ENCODE data around the gene CFAP92. TPM values are rescaled to one million over a fixed set of nuclear protein-coding genes. Genes with fewer than 3 reads are reported as not detected.
"Not testable (repeated sequence)": the region's sequence is repeated elsewhere in the genome, so short reads cannot be mapped to it uniquely, and the experiment has no call there.

Gene CFAP92
- total RNA-seq, 1 donor from 2014 or later: 0.52 TPM

DNA sequence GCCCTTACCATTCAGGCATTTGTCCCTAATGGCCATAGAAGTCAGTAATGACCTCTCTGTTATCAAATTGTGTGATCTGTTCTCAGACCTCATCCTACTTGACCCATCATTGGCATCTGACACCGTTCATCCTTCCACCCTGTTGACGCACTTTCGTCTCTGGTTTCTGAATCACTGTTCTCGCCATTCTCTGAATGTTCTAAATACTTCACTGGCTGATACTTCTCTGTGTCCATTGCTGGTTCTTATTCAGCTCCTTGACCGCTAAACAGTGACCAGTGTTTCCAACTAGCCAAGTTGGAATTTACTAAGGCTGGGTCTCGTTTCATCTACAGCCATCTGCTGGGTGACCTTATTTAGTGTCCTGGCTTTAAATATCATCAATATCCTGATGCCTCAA lies 112.3 kb downstream of the CFAP92 start:
- Mint-ChIP-seq H3K4me1 (ENCODE audit: low read depth, unreplicated experiment) (peaks cover 17% of the 10 kb centered on the region), H3K27ac (ENCODE audit: unreplicated experiment) (no peak overlapping the region), H3K27me3 (ENCODE audit: low read depth, unreplicated experiment) (no peaks in the 10 kb centered on the region), H3K9me3 (ENCODE audit: unreplicated experiment) (no peaks in the 10 kb centered on the region), H3K4me3 (ENCODE audit: unreplicated experiment) (peak overlapping the region; percentile 30), H3K36me3 (ENCODE audit: low read depth, unreplicated experiment) (peaks cover 4% of the 10 kb centered on the region)
- no peak overlapping the region for H3K4me3 ChIP-seq (ENCODE audit: insufficient read depth, low read depth, low read length)
- H3K79me2 ChIP-seq (ENCODE audit: insufficient read depth, low read length): peaks cover 73% of the 10 kb centered on the region
- no peak for TF ChIP-seq EZH2 (IDR thresholded peaks at IDR 0.05; ENCODE audit: insufficient read depth, low read length)
- TF ChIP-seq, protein P1, sequence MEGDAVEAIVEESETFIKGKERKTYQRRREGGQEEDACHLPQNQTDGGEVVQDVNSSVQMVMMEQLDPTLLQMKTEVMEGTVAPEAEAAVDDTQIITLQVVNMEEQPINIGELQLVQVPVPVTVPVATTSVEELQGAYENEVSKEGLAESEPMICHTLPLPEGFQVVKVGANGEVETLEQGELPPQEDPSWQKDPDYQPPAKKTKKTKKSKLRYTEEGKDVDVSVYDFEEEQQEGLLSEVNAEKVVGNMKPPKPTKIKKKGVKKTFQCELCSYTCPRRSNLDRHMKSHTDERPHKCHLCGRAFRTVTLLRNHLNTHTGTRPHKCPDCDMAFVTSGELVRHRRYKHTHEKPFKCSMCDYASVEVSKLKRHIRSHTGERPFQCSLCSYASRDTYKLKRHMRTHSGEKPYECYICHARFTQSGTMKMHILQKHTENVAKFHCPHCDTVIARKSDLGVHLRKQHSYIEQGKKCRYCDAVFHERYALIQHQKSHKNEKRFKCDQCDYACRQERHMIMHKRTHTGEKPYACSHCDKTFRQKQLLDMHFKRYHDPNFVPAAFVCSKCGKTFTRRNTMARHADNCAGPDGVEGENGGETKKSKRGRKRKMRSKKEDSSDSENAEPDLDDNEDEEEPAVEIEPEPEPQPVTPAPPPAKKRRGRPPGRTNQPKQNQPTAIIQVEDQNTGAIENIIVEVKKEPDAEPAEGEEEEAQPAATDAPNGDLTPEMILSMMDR (IDR thresholded peaks at IDR 0.05; ENCODE audit: insufficient read depth, low read depth, low read length): no peak
- no peaks in the 10 kb centered on the region for H3K9me3 ChIP-seq (ENCODE audit: insufficient read depth, low read depth, low read length)
- DNase-seq (ENCODE audit: low read depth) (no peak), FAIRE-seq (no peak)
- no peak overlapping the region for H2AFZ ChIP-seq (ENCODE audit: low read depth, low read length)
- H3K4me1 ChIP-seq (ENCODE audit: insufficient read depth, low read length): peaks cover 16% of the 10 kb centered on the region
- no peaks in the 10 kb centered on the region for H3K27me3 ChIP-seq (ENCODE audit: insufficient read depth, low read length)
- H3K4me2 ChIP-seq (ENCODE audit: low read length): peak overlapping the region; percentile 90
- H3K27ac ChIP-seq (ENCODE audit: low read depth, low read length): no peak overlapping the region
- no peak overlapping the region for H3K9ac ChIP-seq (ENCODE audit: low read length)
- peaks cover 24% of the 10 kb centered on the region for H4K20me1 ChIP-seq (ENCODE audit: insufficient read depth, low read length)
- H3K36me3 ChIP-seq (ENCODE audit: insufficient read depth, low read length): peaks cover 8% of the 10 kb centered on the region

DNA sequence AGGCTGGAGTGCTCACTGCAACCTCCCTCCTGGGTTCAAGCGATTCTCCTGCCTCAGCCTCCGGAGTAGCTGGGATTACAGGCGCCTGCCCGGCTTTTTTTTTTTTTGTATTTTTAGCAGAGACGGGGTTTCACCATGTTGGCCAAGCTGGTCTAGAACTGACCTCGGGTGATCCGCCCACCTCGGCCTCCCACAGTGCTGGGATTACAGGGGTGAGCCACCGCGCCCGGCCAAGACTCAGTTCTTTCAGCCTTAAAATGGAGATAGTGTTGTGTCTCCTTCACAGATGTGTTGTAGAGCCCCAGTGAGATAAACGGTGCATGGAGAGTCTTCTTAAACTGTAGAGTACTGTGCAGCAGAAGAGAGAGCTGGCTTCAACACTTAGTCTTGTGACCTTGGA lies 113.4 kb downstream of the CFAP92 start:
- not testable (repeated sequence) for H3K27me3 ChIP-seq (ENCODE audit: insufficient read depth, low read length); DNase-seq (ENCODE audit: low read depth); H3K9me3 Mint-ChIP-seq (ENCODE audit: unreplicated experiment); H3K9me3 ChIP-seq (ENCODE audit: insufficient read depth, low read depth, low read length); H3K36me3 ChIP-seq (ENCODE audit: insufficient read depth, low read length); H3K27me3 Mint-ChIP-seq (ENCODE audit: low read depth, unreplicated experiment); H3K36me3 Mint-ChIP-seq (ENCODE audit: low read depth, unreplicated experiment); H2AFZ ChIP-seq (ENCODE audit: low read depth, low read length); FAIRE-seq
- Histone ChIP-seq H3K4me3 (ENCODE audit: insufficient read depth, low read depth, low read length) (peak overlapping the region; percentile 81), H3K9ac (ENCODE audit: low read length) (peak overlapping the region; percentile 94), H3K27ac (ENCODE audit: low read depth, low read length) (peak overlapping the region; percentile 98), H3K4me1 (ENCODE audit: insufficient read depth, low read length) (peaks cover 16% of the 10 kb centered on the region), H4K20me1 (ENCODE audit: insufficient read depth, low read length) (peaks cover 24% of the 10 kb centered on the region), H3K4me2 (ENCODE audit: low read length) (peak overlapping the region; percentile 90), H3K79me2 (ENCODE audit: insufficient read depth, low read length) (peaks cover 73% of the 10 kb centered on the region)
- Mint-ChIP-seq H3K4me3 (ENCODE audit: unreplicated experiment) (peak overlapping the region; percentile 89), H3K27ac (ENCODE audit: unreplicated experiment) (peak overlapping the region; percentile 99), H3K4me1 (ENCODE audit: low read depth, unreplicated experiment) (peaks cover 17% of the 10 kb centered on the region)

GRCh38 chr3:128879991-128880390 lies 113.9 kb downstream of the CFAP92 start:
- Mint-ChIP-seq H3K27me3 (ENCODE audit: low read depth, unreplicated experiment) (peaks cover 2% of the 10 kb centered on the region), H3K27ac (ENCODE audit: unreplicated experiment) (peak overlapping the region; percentile 99), H3K4me3 (ENCODE audit: unreplicated experiment) (peak overlapping the region; percentile 89), H3K36me3 (ENCODE audit: low read depth, unreplicated experiment) (peaks cover 4% of the 10 kb centered on the region), H3K4me1 (ENCODE audit: low read depth, unreplicated experiment) (peaks cover 17% of the 10 kb centered on the region), H3K9me3 (ENCODE audit: unreplicated experiment) (no peaks in the 10 kb centered on the region)
- Histone ChIP-seq H3K4me3 (ENCODE audit: insufficient read depth, low read depth, low read length) (peak overlapping the region; percentile 81), H3K4me2 (ENCODE audit: low read length) (peak overlapping the region; percentile 90), H2AFZ (ENCODE audit: low read depth, low read length) (peak overlapping the region; percentile 91), H4K20me1 (ENCODE audit: insufficient read depth, low read length) (peaks cover 24% of the 10 kb centered on the region), H3K9me3 (ENCODE audit: insufficient read depth, low read depth, low read length) (no peaks in the 10 kb centered on the region), H3K4me1 (ENCODE audit: insufficient read depth, low read length) (peaks cover 16% of the 10 kb centered on the region), H3K9ac (ENCODE audit: low read length) (peak overlapping the region; percentile 94), H3K36me3 (ENCODE audit: insufficient read depth, low read length) (peaks cover 8% of the 10 kb centered on the region), H3K27ac (ENCODE audit: low read depth, low read length) (peak overlapping the region; percentile 98), H3K27me3 (ENCODE audit: insufficient read depth, low read length) (no peaks in the 10 kb centered on the region), H3K79me2 (ENCODE audit: insufficient read depth, low read length) (peaks cover 70% of the 10 kb centered on the region)
- TF ChIP-seq, protein P1 (IDR thresholded peaks at IDR 0.05; ENCODE audit: insufficient read depth, low read depth, low read length): no peak
- no peak for TF ChIP-seq EZH2 (IDR thresholded peaks at IDR 0.05; ENCODE audit: insufficient read depth, low read length)
- DNase-seq (ENCODE audit: low read depth) (no peak), FAIRE-seq (no peak)
